OCI-LY1 (cell line): ENCODE measurements around the gene SH3RF1.

Experiments
- H2AFZ ChIP-seq: fragments of 200-600 bp; sonication (generic), shearing (Covaris generic); 2 replicates; pipeline ENCODE4 v1.6.0; 2014; ENCODE audit warnings: antibody characterized with exemption, mild to moderate bottlenecking, low read length
- H3F3A ChIP-seq: fragments of 200-600 bp; sonication (generic), shearing (Covaris generic); 2 replicates; pipeline ENCODE4 v1.6.0; 2014; ENCODE audit warnings: mild to moderate bottlenecking, antibody characterized with exemption, low read length, moderate library complexity; ENCODE audit not compliant: insufficient read depth
- H3K27ac ChIP-seq: fragments of 200-600 bp; sonication (generic); 2 replicates; pipeline ENCODE4 v1.5.1; 2014; ENCODE audit warnings: low read length, mixed run types, mild to moderate bottlenecking, low read depth; ENCODE audit not compliant: poor library complexity, severe bottlenecking
- H3K27me3 ChIP-seq: fragments of 200-600 bp; sonication (generic); 2 replicates; pipeline ENCODE4 v1.6.0; 2014; ENCODE audit warnings: antibody characterized with exemption, mild to moderate bottlenecking, low read length, moderate library complexity; ENCODE audit not compliant: insufficient read depth
- H3K36me3 ChIP-seq: fragments of 200-600 bp; sonication (generic); 2 replicates; pipeline ENCODE4 v1.6.1; 2014; ENCODE audit warnings: mild to moderate bottlenecking, antibody characterized with exemption, low read length, moderate library complexity, mixed read lengths; ENCODE audit not compliant: insufficient read depth
- H3K4me1 ChIP-seq: fragments of 200-600 bp; sonication (generic); 2 replicates; pipeline ENCODE4 v1.5.1; 2014; ENCODE audit warnings: mild to moderate bottlenecking, low read length, moderate library complexity; ENCODE audit not compliant: insufficient read depth, severe bottlenecking
- H3K4me2 ChIP-seq: fragments of 200-600 bp; sonication (generic), shearing (Covaris generic); 2 replicates; pipeline ENCODE4 v1.6.1; 2014; ENCODE audit warnings: low read length
- H3K4me3 ChIP-seq: fragments of 200-600 bp; sonication (generic); 2 replicates; pipeline ENCODE4 v1.5.1; 2014; ENCODE audit warnings: low read length, low read depth, mild to moderate bottlenecking, mixed read lengths; ENCODE audit not compliant: poor library complexity, severe bottlenecking
- H3K79me2 ChIP-seq: fragments of 200-600 bp; shearing (Covaris generic); 2 replicates; pipeline ENCODE4 v1.6.1; 2016; ENCODE audit warnings: mixed run types, low read length, mixed read lengths; ENCODE audit not compliant: insufficient read depth
- H3K9ac ChIP-seq: fragments of 200-600 bp; sonication (generic), shearing (Covaris generic); 2 replicates; pipeline ENCODE4 v1.6.1; 2014; ENCODE audit warnings: mild to moderate bottlenecking, low read length, mixed read lengths
- H3K9me2 ChIP-seq: fragments of 200-600 bp; sonication (generic), shearing (Covaris generic); 2 replicates; pipeline ENCODE4 v1.6.1; 2014; ENCODE audit warnings: low read depth, mild to moderate bottlenecking, low read length, mixed read lengths
- H3K9me3 ChIP-seq: fragments of 200-600 bp; shearing (Covaris generic); 2 replicates; pipeline ENCODE4 v1.6.1; 2014; ENCODE audit warnings: low read length, mixed read lengths
- H4K20me1 ChIP-seq: fragments of 200-600 bp; sonication (generic), shearing (Covaris generic); 2 replicates; pipeline ENCODE4 v1.6.0; 2016; ENCODE audit warnings: mild to moderate bottlenecking, low read length; ENCODE audit not compliant: insufficient read depth
- CTCF ChIP-seq: fragments of 200-600 bp; sonication (generic), shearing (Covaris generic); IDR thresholded peaks from 2 replicates; pipeline ENCODE4 v1.5.1; 2017; ENCODE audit warnings: mild to moderate bottlenecking, antibody characterized with exemption, low read length, moderate library complexity, mixed read lengths
- EZH2 ChIP-seq: fragments of 200-600 bp; sonication (generic), shearing (Covaris generic); IDR thresholded peaks from 2 replicates; pipeline ENCODE4 v1.8.0; 2017; ENCODE audit warnings: borderline replicate concordance, mixed run types, mild to moderate bottlenecking, antibody characterized with exemption, low read length, moderate library complexity, mixed read lengths

SH3RF1 gene

DNA sequence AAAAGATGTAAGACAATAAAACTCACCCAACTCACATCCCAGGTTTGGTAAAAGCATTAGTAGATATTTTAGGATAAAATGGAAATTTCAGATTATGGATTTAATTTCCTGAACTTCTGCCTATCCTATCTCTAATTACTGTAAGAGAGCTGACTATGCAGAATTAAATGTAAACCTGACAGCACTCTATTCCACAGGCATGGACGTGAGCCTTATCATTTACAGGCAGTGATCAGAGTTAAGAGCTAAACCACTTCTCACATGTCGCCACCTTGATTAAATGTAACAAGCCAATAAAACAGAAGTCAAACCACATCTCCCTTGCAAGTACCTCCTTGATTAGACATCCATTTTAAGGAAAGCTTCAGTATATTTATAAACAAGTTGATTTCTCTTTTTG lies 163.2 kb downstream of the SH3RF1 start:
- Histone ChIP-seq H3K9ac (no peak overlapping the region), H3K27me3 (no peaks in the 10 kb centered on the region), H3K4me2 (no peak overlapping the region), H3K9me3 (no peaks in the 10 kb centered on the region), H3K79me2 (no peaks in the 10 kb centered on the region), H3K36me3 (no peaks in the 10 kb centered on the region), H3K4me1 (no peaks in the 10 kb centered on the region), H3K9me2 (no peaks in the 10 kb centered on the region), H4K20me1 (no peaks in the 10 kb centered on the region), H3K4me3 (no peak overlapping the region), H3F3A (no peaks in the 10 kb centered on the region), H2AFZ (no peak overlapping the region), H3K27ac (no peak overlapping the region)
- TF ChIP-seq EZH2 (no peak), CTCF (no peak)

- no peak overlapping the region for H3K9ac ChIP-seq
- no peaks in the 10 kb centered on the region for H3K36me3 ChIP-seq
- no peaks in the 10 kb centered on the region for H3K9me2 ChIP-seq
- H3K4me3 ChIP-seq = no peak overlapping the region
- H2AFZ ChIP-seq = no peak overlapping the region
- H3K79me2 ChIP-seq = no peaks in the 10 kb centered on the region
- no peak overlapping the region for H3K27ac ChIP-seq
- no peaks in the 10 kb centered on the region for H4K20me1 ChIP-seq
- TF ChIP-seq EZH2 = no peak
- TF ChIP-seq CTCF = no peak
- no peaks in the 10 kb centered on the region for H3K4me1 ChIP-seq
- no peaks in the 10 kb centered on the region for H3K9me3 ChIP-seq
- no peaks in the 10 kb centered on the region for H3K27me3 ChIP-seq
- H3K4me2 ChIP-seq = no peak overlapping the region
- H3F3A ChIP-seq = no peaks in the 10 kb centered on the region
Observed at GRCh38 chr4:169106696-169107229, 164.0 kb downstream of the SH3RF1 start.

- Histone ChIP-seq H3K27ac (no peak overlapping the region), H3K9me3 (no peaks in the 10 kb centered on the region), H3K9me2 (no peaks in the 10 kb centered on the region), H3F3A (no peaks in the 10 kb centered on the region), H4K20me1 (no peaks in the 10 kb centered on the region), H3K4me1 (no peaks in the 10 kb centered on the region), H3K79me2 (no peaks in the 10 kb centered on the region), H3K4me3 (no peak overlapping the region), H3K27me3 (no peaks in the 10 kb centered on the region), H2AFZ (no peak overlapping the region), H3K36me3 (no peaks in the 10 kb centered on the region), H3K9ac (no peak overlapping the region), H3K4me2 (no peak overlapping the region)
- TF ChIP-seq CTCF (no peak), EZH2 (no peak)
Observed at GRCh38 chr4:169105620-169106019, 165.1 kb downstream of the SH3RF1 start.
